GM18907 (cell line): ENCODE results near the gene TMPRSS9.
"Not testable (repeated sequence)": the region's sequence is repeated elsewhere in the genome, so short reads cannot be mapped to it uniquely, and the experiment has no call there.

Source experiments
- ATAC-seq: cut with Tn5 transposase; IDR thresholded peaks from one replicate; pipeline ENCODE4 v1.9.1; 2021; ENCODE audit warnings: mild to moderate bottlenecking, moderate library complexity; ENCODE audit not compliant: unreplicated experiment

Gene TMPRSS9

GRCh38 chr19:2341244-2341751, 18.8 kb upstream of the TMPRSS9 start:
- ATAC-seq: no peak

GRCh38 chr19:2341982-2342381, 18.1 kb upstream of the TMPRSS9 start:
- ATAC-seq: no peak

- ATAC-seq: no peak
These were observed 17.3 kb upstream of the TMPRSS9 start for GRCh38 chr19:2342656-2343288.

GRCh38 chr19:2343289-2343982, 16.6 kb upstream of the TMPRSS9 start:
- ATAC-seq: no peak

GRCh38 chr19:2344381-2344870, 15.6 kb upstream of the TMPRSS9 start:
- ATAC-seq: no peak

- ATAC-seq: no peak
These were observed 15.0 kb upstream of the TMPRSS9 start for GRCh38 chr19:2345076-2345475.

- no peak for ATAC-seq
These were observed 14.0 kb upstream of the TMPRSS9 start for GRCh38 chr19:2345794-2346663.

- not testable (repeated sequence) for ATAC-seq
These were observed 10.2 kb upstream of the TMPRSS9 start for GRCh38 chr19:2349818-2350217.

- ATAC-seq: no peak
These were observed 9.4 kb upstream of the TMPRSS9 start for GRCh38 chr19:2350656-2351055.

- no peak for ATAC-seq
These were observed 8.5 kb upstream of the TMPRSS9 start for GRCh38 chr19:2351591-2351990.

GRCh38 chr19:2352121-2352520, 7.9 kb upstream of the TMPRSS9 start:
- no peak for ATAC-seq

- ATAC-seq: no peak
These were observed 6.7 kb upstream of the TMPRSS9 start for GRCh38 chr19:2353159-2353886.

- no peak for ATAC-seq
These were observed 6.0 kb upstream of the TMPRSS9 start for GRCh38 chr19:2353887-2354592.

- no peak for ATAC-seq
These were observed 5.4 kb upstream of the TMPRSS9 start for GRCh38 chr19:2354670-2355069.

- ATAC-seq: no peak
These were observed 4.7 kb upstream of the TMPRSS9 start for GRCh38 chr19:2355168-2356035.

GRCh38 chr19:2356036-2356646, 3.9 kb upstream of the TMPRSS9 start:
- no peak for ATAC-seq

GRCh38 chr19:2357279-2358206, 2.5 kb upstream of the TMPRSS9 start:
- no peak for ATAC-seq
